A673 (cell line): ENCODE results near the gene ARL5C. TPM values are rescaled to one million over a fixed set of nuclear protein-coding genes. Genes with fewer than 3 reads are reported as not detected.

Experiments
- BruUV-seq: library from RNA; stranded (reverse); fragments of 400-500 nt; replicated peaks from 2 replicates; lab custom pipeline; 2021; lab: Mats Ljungman, UMichigan
- CTCF ChIA-PET: fragments of 300-600 bp; sonication (Branson Sonifier 250); formaldehyde crosslinking; loops from one replicate; lab custom pipeline; 2022; ENCODE audit warnings: antibody characterized with exemption; lab: Charles Lee
- POLR2A ChIA-PET: fragments of 300-600 bp; sonication (Branson Sonifier 250); formaldehyde crosslinking; loops from one replicate; lab custom pipeline; 2022; ENCODE audit warnings: antibody characterized with exemption; ENCODE audit not compliant: low non-redundant PET; lab: Charles Lee
- DNase-seq: peaks from one replicate; pipeline ENCODE4 v3.0.0-alpha.2; 2015; ENCODE audit warnings: low spot score
- H3K27ac ChIP-seq: fragments of 200-600 bp; sonication (generic); 2 replicates; pipeline ENCODE4 v1.5.1; 2016; ENCODE audit warnings: mixed run types, low read depth, mild to moderate bottlenecking, mixed read lengths, antibody characterized with exemption, low read length; ENCODE audit not compliant: poor library complexity, severe bottlenecking
- H3K27me3 ChIP-seq: fragments of 200-600 bp; sonication (generic); replicated peaks from 2 replicates; pipeline ENCODE4 v1.6.1; 2017; ENCODE audit warnings: mixed run types, low read depth, mild to moderate bottlenecking, mixed read lengths, antibody characterized with exemption, low read length; ENCODE audit not compliant: insufficient read depth, poor library complexity
- H3K36me3 ChIP-seq: fragments of 200-600 bp; sonication (generic); 2 replicates; pipeline ENCODE4 v1.6.1; 2016; ENCODE audit warnings: mixed run types, mild to moderate bottlenecking, mixed read lengths, antibody characterized with exemption, low read length; ENCODE audit not compliant: insufficient read depth, poor library complexity, severe bottlenecking
- H3K4me1 ChIP-seq: fragments of 200-600 bp; sonication (generic); 2 replicates; pipeline ENCODE4 v1.6.1; 2017; ENCODE audit warnings: mixed run types, mild to moderate bottlenecking, mixed read lengths, antibody characterized with exemption, low read length; ENCODE audit not compliant: insufficient read depth, poor library complexity, severe bottlenecking
- H3K4me3 ChIP-seq: fragments of 200-600 bp; sonication (generic); 2 replicates; pipeline ENCODE4 v1.5.1; 2016; ENCODE audit warnings: low read depth, mixed run types, mild to moderate bottlenecking, mixed read lengths, low read length; ENCODE audit not compliant: poor library complexity, severe bottlenecking
- H3K9me3 ChIP-seq: fragments of 200-600 bp; sonication (generic); 2 replicates; pipeline ENCODE4 v1.6.1; 2016; ENCODE audit warnings: mixed run types, low read depth, mild to moderate bottlenecking, mixed read lengths, antibody characterized with exemption, low read length; ENCODE audit not compliant: poor library complexity, severe bottlenecking
- EZH2 ChIP-seq: fragments of 200-600 bp; sonication (generic); IDR thresholded peaks from 2 replicates; pipeline ENCODE4 v1.6.1; 2017; ENCODE audit warnings: borderline replicate concordance, low read depth, mild to moderate bottlenecking, mixed read lengths, antibody characterized with exemption, low read length; ENCODE audit not compliant: poor library complexity, severe bottlenecking
- intact Hi-C: fragments of 100-400 bp; cut with micrococcal nuclease; formaldehyde crosslinking; loops from one replicate; pipeline ENCODE4 v1.10.0; 2022; ENCODE audit not compliant: unreplicated experiment
- total RNA-seq: library from RNA; stranded (reverse); gene quantifications from 2 replicates; pipeline ENCODE4 v1.2.3, GENCODE V29; 2021
- TF ChIP-seq, protein P1 (sequence below): fragments of 300-800, 200-600 bp; sonication (generic); conservative IDR thresholded peaks from 2 replicates; pipeline ENCODE4 v1.5.1; 2017; ENCODE audit warnings: low read depth, mild to moderate bottlenecking, antibody characterized with exemption, low read length, moderate library complexity, mixed read lengths

Gene ARL5C
- total RNA-seq, 1 experiment from 2014 or later: not detected

DNA sequence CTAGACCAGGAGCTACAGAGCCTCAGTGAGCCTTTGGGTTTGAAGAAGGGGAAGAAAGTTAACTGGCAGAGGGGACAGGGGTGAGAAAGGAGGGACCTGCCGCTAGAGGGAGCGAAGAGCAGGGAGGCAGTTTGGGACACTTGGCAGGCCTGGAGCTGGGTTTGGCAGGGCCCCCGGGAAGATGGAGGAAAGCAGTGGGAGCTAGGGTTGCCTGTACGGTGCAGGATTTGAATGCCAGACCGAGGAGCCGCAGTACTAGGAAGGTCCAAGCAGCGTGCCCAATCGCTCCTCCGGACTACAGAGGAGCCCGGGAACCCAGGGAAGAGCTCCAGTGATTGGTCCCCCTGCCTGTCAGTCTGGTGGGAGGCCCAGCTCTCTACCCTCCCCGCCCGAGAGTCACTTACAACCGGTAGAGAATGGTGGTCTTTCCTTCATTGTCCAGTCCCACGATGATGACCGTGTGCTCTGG lies 1.3 kb downstream of the ARL5C start:
- no TSS peak for BruUV-seq
- no peaks in the 10 kb centered on the region for H3K36me3 ChIP-seq
- POLR2A ChIA-PET: no interaction called here
- CTCF ChIA-PET: interaction anchor here (0.5 to 2.4 kb wide), 7 partner anchors 10 to 188 kb away, joined by 3 to 16 read pairs (median 8); partner anchors contain the start of gene RPL19
- no peaks in the 10 kb centered on the region for H3K4me1 ChIP-seq
- H3K4me3 ChIP-seq: peak overlapping the region; percentile 47
- peak; percentile 82 for DNase-seq
- no peaks in the 10 kb centered on the region for H3K27me3 ChIP-seq
- H3K27ac ChIP-seq: no peak overlapping the region
- intact Hi-C loops: no loop called here
- no peak for TF ChIP-seq EZH2
- TF ChIP-seq, protein P1, sequence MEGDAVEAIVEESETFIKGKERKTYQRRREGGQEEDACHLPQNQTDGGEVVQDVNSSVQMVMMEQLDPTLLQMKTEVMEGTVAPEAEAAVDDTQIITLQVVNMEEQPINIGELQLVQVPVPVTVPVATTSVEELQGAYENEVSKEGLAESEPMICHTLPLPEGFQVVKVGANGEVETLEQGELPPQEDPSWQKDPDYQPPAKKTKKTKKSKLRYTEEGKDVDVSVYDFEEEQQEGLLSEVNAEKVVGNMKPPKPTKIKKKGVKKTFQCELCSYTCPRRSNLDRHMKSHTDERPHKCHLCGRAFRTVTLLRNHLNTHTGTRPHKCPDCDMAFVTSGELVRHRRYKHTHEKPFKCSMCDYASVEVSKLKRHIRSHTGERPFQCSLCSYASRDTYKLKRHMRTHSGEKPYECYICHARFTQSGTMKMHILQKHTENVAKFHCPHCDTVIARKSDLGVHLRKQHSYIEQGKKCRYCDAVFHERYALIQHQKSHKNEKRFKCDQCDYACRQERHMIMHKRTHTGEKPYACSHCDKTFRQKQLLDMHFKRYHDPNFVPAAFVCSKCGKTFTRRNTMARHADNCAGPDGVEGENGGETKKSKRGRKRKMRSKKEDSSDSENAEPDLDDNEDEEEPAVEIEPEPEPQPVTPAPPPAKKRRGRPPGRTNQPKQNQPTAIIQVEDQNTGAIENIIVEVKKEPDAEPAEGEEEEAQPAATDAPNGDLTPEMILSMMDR: peak; percentile 71
- H3K9me3 ChIP-seq: no peaks in the 10 kb centered on the region

GRCh38 chr17:39161962-39162361 lies 4.0 kb downstream of the ARL5C start:
- intact Hi-C loops: no loop called here
- Histone ChIP-seq H3K27me3 (no peaks in the 10 kb centered on the region), H3K4me1 (no peaks in the 10 kb centered on the region), H3K27ac (no peak overlapping the region), H3K9me3 (no peaks in the 10 kb centered on the region), H3K4me3 (no peak overlapping the region), H3K36me3 (no peaks in the 10 kb centered on the region)
- TF ChIP-seq, protein P1: no peak
- no peak for TF ChIP-seq EZH2
- BruUV-seq: no TSS peak
- CTCF ChIA-PET: no interaction called here
- no peak for DNase-seq
- POLR2A ChIA-PET: no interaction called here

GRCh38 chr17:39158623-39159022 lies 7.3 kb downstream of the ARL5C start:
- Histone ChIP-seq H3K4me3 (no peak overlapping the region), H3K27me3 (no peaks in the 10 kb centered on the region), H3K4me1 (no peaks in the 10 kb centered on the region), H3K36me3 (no peaks in the 10 kb centered on the region), H3K27ac (no peak overlapping the region), H3K9me3 (no peaks in the 10 kb centered on the region)
- intact Hi-C loops: no loop called here
- no TSS peak for BruUV-seq
- no peak for DNase-seq
- TF ChIP-seq, protein P1: no peak
- no peak for TF ChIP-seq EZH2
- ChIA-PET POLR2A (no interaction called here), CTCF (interaction anchor here (0.6 kb wide), 1 partner anchor 94 kb away, joined by 3 read pairs; no protein-coding TSS in a partner anchor)
